ENCODE measurements around the gene ADAM15.

Gene ADAM15

GRCh38 chr1:155042789-155043188, 8.3 kb upstream of the ADAM15 start:
- no peak for DNase-seq (ENCODE audit: extremely low spot score)
- ChIA-PET POLR2A (no interaction called here), CTCF (interaction anchor here (1.4 to 6.5 kb wide), 3 partner anchors 19 to 43 kb away, joined by 4 to 33 read pairs (median 5); no protein-coding TSS in a partner anchor)
- TF ChIP-seq LEF1 (IDR thresholded peaks at IDR 0.05; ENCODE audit: borderline replicate concordance): no peak
- no peak for TF ChIP-seq FOXM1 (IDR thresholded peaks at IDR 0.05; ENCODE audit: borderline replicate concordance)
- TF ChIP-seq SP1 (IDR thresholded peaks at IDR 0.05): no peak
- TF ChIP-seq ELF4 (IDR thresholded peaks at IDR 0.05): no peak
- no peak for TF ChIP-seq FOXA1 (IDR thresholded peaks at IDR 0.05)
- no peak for TF ChIP-seq ARNT (IDR thresholded peaks at IDR 0.05)
- no peak for TF ChIP-seq SUZ12 (IDR thresholded peaks at IDR 0.05)
- TF ChIP-seq TARDBP (IDR thresholded peaks at IDR 0.05): no peak
- no peak for TF ChIP-seq CTBP1 (IDR thresholded peaks at IDR 0.05; ENCODE audit: borderline replicate concordance)
- no peak for TF ChIP-seq NFRKB (IDR thresholded peaks at IDR 0.05)
- TF ChIP-seq FOXK2 (IDR thresholded peaks at IDR 0.05): no peak
- TF ChIP-seq ZNF384 (IDR thresholded peaks at IDR 0.05): no peak
- TF ChIP-seq HDGF (IDR thresholded peaks at IDR 0.05; ENCODE audit: borderline replicate concordance): no peak

GRCh38 chr1:155043301-155043702, 7.8 kb upstream of the ADAM15 start:
- DNase-seq (ENCODE audit: extremely low spot score): no peak
- TF ChIP-seq SP1 (IDR thresholded peaks at IDR 0.05) (no peak), PKNOX1 (IDR thresholded peaks at IDR 0.05) (no peak), FOXA1 (IDR thresholded peaks at IDR 0.05) (no peak), FOXK2 (IDR thresholded peaks at IDR 0.05) (no peak), BHLHE40 (IDR thresholded peaks at IDR 0.05; ENCODE audit: borderline replicate concordance) (no peak), HDGF (IDR thresholded peaks at IDR 0.05; ENCODE audit: borderline replicate concordance) (no peak), L3MBTL2 (conservative IDR thresholded peaks at IDR 0.05) (no peak), FOXM1 (IDR thresholded peaks at IDR 0.05; ENCODE audit: borderline replicate concordance) (no peak), TARDBP (IDR thresholded peaks at IDR 0.05) (no peak), ARNT (IDR thresholded peaks at IDR 0.05) (no peak), CTBP1 (IDR thresholded peaks at IDR 0.05; ENCODE audit: borderline replicate concordance) (no peak), ZNF384 (IDR thresholded peaks at IDR 0.05) (no peak), NFRKB (IDR thresholded peaks at IDR 0.05) (no peak)
- CTCF ChIA-PET: interaction anchor here (1.4 to 6.5 kb wide), 4 partner anchors 19 to 53 kb away, joined by 3 to 33 read pairs (median 6); no protein-coding TSS in a partner anchor
- POLR2A ChIA-PET: interaction anchor here (1.2 to 1.4 kb wide), 2 partner anchors 16 to 25 kb away, joined by 3 read pairs; no protein-coding TSS in a partner anchor

GRCh38 chr1:155043793-155044192, 7.3 kb upstream of the ADAM15 start:
- DNase-seq (ENCODE audit: extremely low spot score): no peak
- CTCF ChIA-PET: interaction anchor here (0.8 to 6.5 kb wide), 5 partner anchors 18 to 484 kb away, joined by 3 to 33 read pairs (median 5); no protein-coding TSS in a partner anchor
- no peak for TF ChIP-seq LEF1 (IDR thresholded peaks at IDR 0.05; ENCODE audit: borderline replicate concordance)
- TF ChIP-seq FOXK2 (IDR thresholded peaks at IDR 0.05): no peak
- TF ChIP-seq BHLHE40 (IDR thresholded peaks at IDR 0.05; ENCODE audit: borderline replicate concordance): no peak
- TF ChIP-seq HDGF (IDR thresholded peaks at IDR 0.05; ENCODE audit: borderline replicate concordance): no peak
- no peak for TF ChIP-seq NFRKB (IDR thresholded peaks at IDR 0.05)
- TF ChIP-seq FOXM1 (IDR thresholded peaks at IDR 0.05; ENCODE audit: borderline replicate concordance): no peak
- no peak for TF ChIP-seq PKNOX1 (IDR thresholded peaks at IDR 0.05)
- no peak for TF ChIP-seq ELF4 (IDR thresholded peaks at IDR 0.05)
- POLR2A ChIA-PET: interaction anchor here (0.6 to 1.7 kb wide), 5 partner anchors 10 to 129 kb away, joined by 3 to 6 read pairs (median 3); partner anchors contain the start of gene KRTCAP2

GRCh38 chr1:155044365-155044764, 6.8 kb upstream of the ADAM15 start:
- no peak for DNase-seq (ENCODE audit: extremely low spot score)
- no peak for TF ChIP-seq LEF1 (IDR thresholded peaks at IDR 0.05; ENCODE audit: borderline replicate concordance)
- ChIA-PET CTCF (interaction anchor here (0.8 to 6.5 kb wide), 7 partner anchors 9 to 485 kb away, joined by 3 to 33 read pairs (median 5); no protein-coding TSS in a partner anchor), POLR2A (interaction anchor here (0.6 to 2.3 kb wide), 8 partner anchors 9 to 129 kb away, joined by 3 to 7 read pairs (median 3); partner anchors contain the start of genes KRTCAP2 and PYGO2)

- TF ChIP-seq ZNF384 (IDR thresholded peaks at IDR 0.05): no peak
- TF ChIP-seq L3MBTL2 (conservative IDR thresholded peaks at IDR 0.05): no peak
- no peak for TF ChIP-seq ARNT (IDR thresholded peaks at IDR 0.05)
- no peak for TF ChIP-seq SUZ12 (IDR thresholded peaks at IDR 0.05)
- no peak for TF ChIP-seq CTBP1 (IDR thresholded peaks at IDR 0.05; ENCODE audit: borderline replicate concordance)
- no peak for TF ChIP-seq ELF4 (IDR thresholded peaks at IDR 0.05)
- no peak for TF ChIP-seq LEF1 (IDR thresholded peaks at IDR 0.05; ENCODE audit: borderline replicate concordance)
- TF ChIP-seq FOXK2 (IDR thresholded peaks at IDR 0.05): no peak
- no peak for TF ChIP-seq TARDBP (IDR thresholded peaks at IDR 0.05)
- ChIA-PET POLR2A (interaction anchor here (1.0 to 2.3 kb wide), 7 partner anchors 9 to 128 kb away, joined by 3 to 7 read pairs (median 3); partner anchors contain the start of genes KRTCAP2 and PYGO2), CTCF (interaction anchor here (0.6 to 6.5 kb wide), 11 partner anchors 9 to 375 kb away, joined by 3 to 33 read pairs (median 5); no protein-coding TSS in a partner anchor)
- peak; percentile 82 for DNase-seq (ENCODE audit: extremely low spot score)
Measured at GRCh38 chr1:155044812-155045657, 6.1 kb upstream of the ADAM15 start.

Measured in HEK293T (cell line).